ENCODE results near the gene KCNN1. TPM values are rescaled to one million over a fixed set of nuclear protein-coding genes. Genes with fewer than 3 reads are reported as not detected.

KCNN1 gene
- total and polyA plus RNA-seq, 2 experiments from 2014 or later, result 2.2 to 29.8 TPM

DNA sequence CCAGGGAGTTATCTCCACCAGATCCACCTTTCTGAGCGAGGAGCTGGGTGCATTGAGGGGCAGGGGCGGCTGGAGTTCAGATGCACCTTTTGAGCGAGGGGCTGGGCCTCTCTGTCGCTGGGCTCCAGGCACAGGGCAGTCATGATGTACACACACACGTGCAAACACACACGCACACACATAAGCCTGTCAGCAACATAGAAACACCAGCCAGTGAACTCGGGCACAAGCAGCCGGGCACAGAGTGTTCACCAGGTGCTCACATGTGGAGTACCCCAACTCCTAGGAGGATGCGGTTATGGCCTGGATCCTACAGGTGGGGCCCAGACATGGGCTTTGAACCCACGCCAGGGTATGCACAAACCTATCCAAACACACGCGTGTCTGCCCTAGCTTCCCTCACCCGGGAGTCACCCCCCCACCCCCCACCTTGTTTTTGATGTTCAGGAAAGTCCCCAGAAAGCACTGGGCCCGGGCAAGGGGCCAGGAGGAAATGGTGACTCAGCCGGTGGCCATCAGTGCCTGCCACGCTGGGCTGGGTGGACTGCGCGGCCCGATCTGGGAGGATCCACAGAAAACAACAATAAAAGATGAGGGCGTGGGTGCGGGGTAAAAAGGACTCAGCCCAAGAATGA, 54.3 kb downstream of the KCNN1 start:
- TF ChIP-seq POLR2AphosphoS5 (IDR thresholded peaks at IDR 0.05; ENCODE audit: low read depth) (no peak), EZH2phosphoT487 (IDR thresholded peaks at IDR 0.05; ENCODE audit: unreplicated experiment) (no peak), ETS1 (IDR thresholded peaks at IDR 0.05) (no peak), STAT1 (IDR thresholded peaks at IDR 0.05; ENCODE audit: unreplicated experiment) (no peak), EZH2 (IDR thresholded peaks at IDR 0.05; ENCODE audit: low read depth, unreplicated experiment) (no peak), CREB1 (CRISPR knock-in tag; IDR thresholded peaks at IDR 0.05; ENCODE audit: low read depth) (no peak), ZNF114 (CRISPR knock-in tag; IDR thresholded peaks at IDR 0.05) (no peak), ZNF331 (CRISPR knock-in tag; IDR thresholded peaks at IDR 0.05; ENCODE audit: low read depth) (no peak), JUNB (IDR thresholded peaks at IDR 0.05; ENCODE audit: unreplicated experiment) (no peak), NANOG (IDR thresholded peaks at IDR 0.05; ENCODE audit: borderline replicate concordance) (no peak), CTCF (conservative IDR thresholded peaks at IDR 0.05; ENCODE audit: low read depth in 2 of 2) (no peak)
- TF ChIP-seq, protein P1, sequence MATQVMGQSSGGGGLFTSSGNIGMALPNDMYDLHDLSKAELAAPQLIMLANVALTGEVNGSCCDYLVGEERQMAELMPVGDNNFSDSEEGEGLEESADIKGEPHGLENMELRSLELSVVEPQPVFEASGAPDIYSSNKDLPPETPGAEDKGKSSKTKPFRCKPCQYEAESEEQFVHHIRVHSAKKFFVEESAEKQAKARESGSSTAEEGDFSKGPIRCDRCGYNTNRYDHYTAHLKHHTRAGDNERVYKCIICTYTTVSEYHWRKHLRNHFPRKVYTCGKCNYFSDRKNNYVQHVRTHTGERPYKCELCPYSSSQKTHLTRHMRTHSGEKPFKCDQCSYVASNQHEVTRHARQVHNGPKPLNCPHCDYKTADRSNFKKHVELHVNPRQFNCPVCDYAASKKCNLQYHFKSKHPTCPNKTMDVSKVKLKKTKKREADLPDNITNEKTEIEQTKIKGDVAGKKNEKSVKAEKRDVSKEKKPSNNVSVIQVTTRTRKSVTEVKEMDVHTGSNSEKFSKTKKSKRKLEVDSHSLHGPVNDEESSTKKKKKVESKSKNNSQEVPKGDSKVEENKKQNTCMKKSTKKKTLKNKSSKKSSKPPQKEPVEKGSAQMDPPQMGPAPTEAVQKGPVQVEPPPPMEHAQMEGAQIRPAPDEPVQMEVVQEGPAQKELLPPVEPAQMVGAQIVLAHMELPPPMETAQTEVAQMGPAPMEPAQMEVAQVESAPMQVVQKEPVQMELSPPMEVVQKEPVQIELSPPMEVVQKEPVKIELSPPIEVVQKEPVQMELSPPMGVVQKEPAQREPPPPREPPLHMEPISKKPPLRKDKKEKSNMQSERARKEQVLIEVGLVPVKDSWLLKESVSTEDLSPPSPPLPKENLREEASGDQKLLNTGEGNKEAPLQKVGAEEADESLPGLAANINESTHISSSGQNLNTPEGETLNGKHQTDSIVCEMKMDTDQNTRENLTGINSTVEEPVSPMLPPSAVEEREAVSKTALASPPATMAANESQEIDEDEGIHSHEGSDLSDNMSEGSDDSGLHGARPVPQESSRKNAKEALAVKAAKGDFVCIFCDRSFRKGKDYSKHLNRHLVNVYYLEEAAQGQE (IDR thresholded peaks at IDR 0.05; ENCODE audit: unreplicated experiment), result no peak
- TF ChIP-seq, protein P2, sequence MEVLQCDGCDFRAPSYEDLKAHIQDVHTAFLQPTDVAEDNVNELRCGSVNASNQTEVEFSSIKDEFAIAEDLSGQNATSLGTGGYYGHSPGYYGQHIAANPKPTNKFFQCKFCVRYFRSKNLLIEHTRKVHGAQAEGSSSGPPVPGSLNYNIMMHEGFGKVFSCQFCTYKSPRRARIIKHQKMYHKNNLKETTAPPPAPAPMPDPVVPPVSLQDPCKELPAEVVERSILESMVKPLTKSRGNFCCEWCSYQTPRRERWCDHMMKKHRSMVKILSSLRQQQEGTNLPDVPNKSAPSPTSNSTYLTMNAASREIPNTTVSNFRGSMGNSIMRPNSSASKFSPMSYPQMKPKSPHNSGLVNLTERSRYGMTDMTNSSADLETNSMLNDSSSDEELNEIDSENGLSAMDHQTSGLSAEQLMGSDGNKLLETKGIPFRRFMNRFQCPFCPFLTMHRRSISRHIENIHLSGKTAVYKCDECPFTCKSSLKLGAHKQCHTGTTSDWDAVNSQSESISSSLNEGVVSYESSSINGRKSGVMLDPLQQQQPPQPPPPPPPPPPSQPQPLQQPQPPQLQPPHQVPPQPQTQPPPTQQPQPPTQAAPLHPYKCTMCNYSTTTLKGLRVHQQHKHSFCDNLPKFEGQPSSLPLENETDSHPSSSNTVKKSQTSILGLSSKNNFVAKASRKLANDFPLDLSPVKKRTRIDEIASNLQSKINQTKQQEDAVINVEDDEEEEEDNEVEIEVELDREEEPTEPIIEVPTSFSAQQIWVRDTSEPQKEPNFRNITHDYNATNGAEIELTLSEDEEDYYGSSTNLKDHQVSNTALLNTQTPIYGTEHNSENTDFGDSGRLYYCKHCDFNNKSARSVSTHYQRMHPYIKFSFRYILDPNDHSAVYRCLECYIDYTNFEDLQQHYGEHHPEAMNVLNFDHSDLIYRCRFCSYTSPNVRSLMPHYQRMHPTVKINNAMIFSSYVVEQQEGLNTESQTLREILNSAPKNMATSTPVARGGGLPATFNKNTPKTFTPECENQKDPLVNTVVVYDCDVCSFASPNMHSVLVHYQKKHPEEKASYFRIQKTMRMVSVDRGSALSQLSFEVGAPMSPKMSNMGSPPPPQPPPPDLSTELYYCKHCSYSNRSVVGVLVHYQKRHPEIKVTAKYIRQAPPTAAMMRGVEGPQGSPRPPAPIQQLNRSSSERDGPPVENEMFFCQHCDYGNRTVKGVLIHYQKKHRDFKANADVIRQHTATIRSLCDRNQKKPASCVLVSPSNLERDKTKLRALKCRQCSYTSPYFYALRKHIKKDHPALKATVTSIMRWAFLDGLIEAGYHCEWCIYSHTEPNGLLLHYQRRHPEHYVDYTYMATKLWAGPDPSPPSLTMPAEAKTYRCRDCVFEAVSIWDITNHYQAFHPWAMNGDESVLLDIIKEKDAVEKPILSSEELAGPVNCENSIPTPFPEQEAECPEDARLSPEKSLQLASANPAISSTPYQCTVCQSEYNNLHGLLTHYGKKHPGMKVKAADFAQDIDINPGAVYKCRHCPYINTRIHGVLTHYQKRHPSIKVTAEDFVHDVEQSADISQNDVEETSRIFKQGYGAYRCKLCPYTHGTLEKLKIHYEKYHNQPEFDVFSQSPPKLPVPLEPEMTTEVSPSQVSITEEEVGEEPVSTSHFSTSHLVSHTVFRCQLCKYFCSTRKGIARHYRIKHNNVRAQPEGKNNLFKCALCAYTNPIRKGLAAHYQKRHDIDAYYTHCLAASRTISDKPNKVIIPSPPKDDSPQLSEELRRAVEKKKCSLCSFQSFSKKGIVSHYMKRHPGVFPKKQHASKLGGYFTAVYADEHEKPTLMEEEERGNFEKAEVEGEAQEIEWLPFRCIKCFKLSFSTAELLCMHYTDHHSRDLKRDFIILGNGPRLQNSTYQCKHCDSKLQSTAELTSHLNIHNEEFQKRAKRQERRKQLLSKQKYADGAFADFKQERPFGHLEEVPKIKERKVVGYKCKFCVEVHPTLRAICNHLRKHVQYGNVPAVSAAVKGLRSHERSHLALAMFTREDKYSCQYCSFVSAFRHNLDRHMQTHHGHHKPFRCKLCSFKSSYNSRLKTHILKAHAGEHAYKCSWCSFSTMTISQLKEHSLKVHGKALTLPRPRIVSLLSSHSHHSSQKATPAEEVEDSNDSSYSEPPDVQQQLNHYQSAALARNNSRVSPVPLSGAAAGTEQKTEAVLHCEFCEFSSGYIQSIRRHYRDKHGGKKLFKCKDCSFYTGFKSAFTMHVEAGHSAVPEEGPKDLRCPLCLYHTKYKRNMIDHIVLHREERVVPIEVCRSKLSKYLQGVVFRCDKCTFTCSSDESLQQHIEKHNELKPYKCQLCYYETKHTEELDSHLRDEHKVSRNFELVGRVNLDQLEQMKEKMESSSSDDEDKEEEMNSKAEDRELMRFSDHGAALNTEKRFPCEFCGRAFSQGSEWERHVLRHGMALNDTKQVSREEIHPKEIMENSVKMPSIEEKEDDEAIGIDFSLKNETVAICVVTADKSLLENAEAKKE (CRISPR knock-in tag; IDR thresholded peaks at IDR 0.05), result no peak
- H3K4me2 ChIP-seq, result no peak overlapping the region
- no peaks in the 10 kb centered on the region for H3K79me2 ChIP-seq (replicated peaks; ENCODE audit: insufficient read depth)
- Mint-ChIP-seq H3K9me3 (no peaks in the 10 kb centered on the region), H3K4me1 (peaks cover 5% of the 10 kb centered on the region), H3K4me3 (no peak overlapping the region), H3K36me3 (ENCODE audit: low read depth) (no peaks in the 10 kb centered on the region), H3K27ac (no peak overlapping the region), H3K27me3 (ENCODE audit: insufficient read depth, low read depth, poor library complexity) (peaks cover 17% of the 10 kb centered on the region)
- H4K20me1 ChIP-seq (replicated peaks; ENCODE audit: insufficient read depth), result no peaks in the 10 kb centered on the region
- no peaks in the 10 kb centered on the region for H3K36me3 ChIP-seq (ENCODE audit: insufficient read depth)
- H3K4me3 ChIP-seq, result no peak overlapping the region
- no peaks in the 10 kb centered on the region for H3K4me1 ChIP-seq (ENCODE audit: insufficient read depth)
- no peaks in the 10 kb centered on the region for H3K27me3 ChIP-seq (ENCODE audit: insufficient read depth)
- H3K9me2 ChIP-seq (ENCODE audit: insufficient read depth), result no peaks in the 10 kb centered on the region
- peak overlapping the region; percentile 66; the same call in 1 of the 2 replicates for H2AFZ ChIP-seq
- ATAC-seq, result no peak
- no peak overlapping the region for H3K27ac ChIP-seq (ENCODE audit: low read depth)
- DNase-seq (ENCODE audit: low spot score), result no peak
- no peaks in the 10 kb centered on the region for H3F3A ChIP-seq (replicated peaks; ENCODE audit: low read depth)
